Measurements from ENCODE around the gene DBNL.
"Not testable (repeated sequence)": the region's sequence is repeated elsewhere in the genome, so short reads cannot be mapped to it uniquely, and the experiment has no call there.

DBNL gene

DNA sequence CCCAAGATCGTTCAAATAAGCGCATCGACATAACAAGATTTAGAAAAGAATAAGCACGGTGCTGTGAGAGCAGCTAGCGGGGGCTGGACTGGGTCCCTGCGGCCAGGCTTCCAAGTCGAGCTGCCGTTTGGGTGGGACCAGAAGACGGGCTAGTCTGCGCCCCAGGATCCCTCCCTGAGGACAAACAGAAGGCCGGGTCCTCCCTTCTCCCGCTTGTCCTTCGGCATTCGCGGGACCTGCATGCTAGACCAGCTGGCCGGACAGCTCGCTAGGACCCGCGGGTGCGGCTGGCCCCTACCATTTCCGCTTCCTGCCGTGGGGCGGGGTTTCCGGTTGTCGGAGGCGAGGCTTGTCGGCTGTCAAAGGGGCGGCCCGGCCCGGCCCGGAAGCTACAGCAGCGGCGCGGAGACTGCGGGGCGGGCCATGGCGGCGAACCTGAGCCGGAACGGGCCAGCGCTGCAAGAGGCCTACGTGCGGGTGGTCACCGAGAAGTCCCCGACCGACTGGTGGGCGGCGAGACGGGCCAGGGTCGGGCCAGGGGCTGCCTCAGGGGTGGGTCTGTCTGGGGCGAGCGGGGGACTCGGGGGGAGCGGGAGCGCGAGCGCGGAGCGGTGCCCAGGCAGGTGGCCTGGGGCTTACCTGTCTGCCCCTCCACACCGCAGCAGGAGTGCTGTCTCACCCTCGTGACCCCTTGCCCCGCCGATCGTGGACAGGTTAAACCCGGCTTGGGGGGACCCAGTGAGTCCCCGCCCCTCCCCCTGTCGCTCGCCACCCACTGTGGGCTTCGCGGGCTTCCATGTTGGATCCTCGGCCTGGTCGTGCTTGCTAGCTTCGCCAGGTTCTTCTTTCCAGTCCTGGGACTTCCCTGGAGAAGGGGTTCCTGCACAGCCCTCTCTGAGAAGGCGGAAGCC lies at the start of gene DBNL:
Gene DBNL (plus strand): TSS at position 388 of the 911 bp plus-strand sequence. CDS start 36 bp downstream, at position 424.
- peak; percentile 86 for DNase-seq (ENCODE audit: low read depth)

- not testable (repeated sequence) for DNase-seq (ENCODE audit: low read depth)
Measured at GRCh38 chr7:43997532-43997931, 47.0 kb upstream of the DBNL start, which contains the start of gene SPDYE1. TSS of gene SPDYE1 (plus strand) at chr7:43997897. CDS start at chr7:43999950, 2,053 bp downstream.

GRCh38 chr7:44012081-44012480 lies 32.4 kb upstream of the DBNL start:
- not testable (repeated sequence) for DNase-seq (ENCODE audit: low read depth)

DNA sequence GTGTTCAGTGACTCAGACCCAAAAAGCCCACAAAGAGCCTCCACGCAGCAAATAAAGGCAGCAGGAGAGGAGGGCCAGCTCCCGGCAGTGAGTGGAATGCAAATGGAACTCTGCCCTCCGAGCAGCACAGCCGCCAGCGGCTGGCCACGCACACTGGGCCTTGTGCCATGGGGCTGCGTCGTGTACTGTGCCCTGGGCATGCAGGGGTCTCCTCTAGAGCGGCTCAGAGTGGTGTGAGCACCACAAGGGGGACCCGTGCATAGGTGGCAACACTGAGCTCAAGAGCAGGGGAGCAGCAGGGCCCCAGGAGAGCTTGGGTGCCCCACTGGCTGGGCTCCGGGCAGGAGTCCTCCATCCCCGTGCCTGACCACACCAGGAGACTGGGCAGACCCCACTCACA lies 29.4 kb upstream of the DBNL start:
- DNase-seq (ENCODE audit: low read depth): not testable (repeated sequence)

DNA sequence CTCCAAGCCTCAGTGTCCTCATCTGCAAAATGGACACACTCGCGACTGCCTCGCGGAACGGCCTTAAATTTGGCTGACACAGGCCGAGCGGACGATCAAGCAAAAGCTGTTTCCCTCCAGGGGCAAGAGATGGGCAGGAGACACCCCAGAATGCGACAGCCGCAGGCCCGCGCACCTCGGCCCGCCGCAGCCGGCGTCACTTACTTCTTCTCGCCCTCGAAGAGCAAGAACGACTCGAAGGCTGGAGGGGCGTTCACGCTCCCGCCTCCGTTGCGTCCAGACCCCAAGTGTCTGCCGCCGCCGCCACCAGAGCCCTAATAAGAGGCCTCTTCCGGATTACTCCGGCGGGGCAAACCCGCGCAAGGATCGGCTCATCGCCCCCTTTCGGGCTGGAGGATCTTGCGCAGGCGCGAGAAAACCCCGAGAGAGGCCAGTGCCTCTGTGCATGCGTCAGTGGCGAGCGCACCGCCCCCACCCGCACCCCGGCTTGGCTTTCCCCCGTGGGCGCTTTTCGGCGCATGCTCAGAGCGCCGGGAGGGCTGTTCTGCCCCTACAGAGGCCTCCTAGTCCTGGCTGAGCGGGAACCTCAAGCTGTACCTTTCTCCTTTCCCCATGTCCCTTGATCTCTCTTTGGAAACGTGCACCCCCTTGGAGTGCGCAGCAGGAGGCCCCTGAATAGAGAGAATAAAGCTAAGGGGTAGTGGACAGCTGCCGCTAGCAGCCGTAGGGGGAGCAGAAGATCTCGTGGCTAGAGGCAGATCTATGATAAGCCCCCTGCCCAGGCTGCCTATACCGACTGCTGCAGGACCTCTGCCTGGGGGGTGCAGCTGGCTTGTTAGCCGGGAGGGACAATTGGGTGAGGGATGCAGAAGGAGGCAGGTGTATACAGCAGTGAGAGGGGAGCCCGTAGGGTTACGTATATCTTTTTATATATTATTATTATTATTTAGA lies 25.4 kb upstream of the DBNL start:
- DNase-seq (ENCODE audit: low read depth): peak; percentile 99

DNA sequence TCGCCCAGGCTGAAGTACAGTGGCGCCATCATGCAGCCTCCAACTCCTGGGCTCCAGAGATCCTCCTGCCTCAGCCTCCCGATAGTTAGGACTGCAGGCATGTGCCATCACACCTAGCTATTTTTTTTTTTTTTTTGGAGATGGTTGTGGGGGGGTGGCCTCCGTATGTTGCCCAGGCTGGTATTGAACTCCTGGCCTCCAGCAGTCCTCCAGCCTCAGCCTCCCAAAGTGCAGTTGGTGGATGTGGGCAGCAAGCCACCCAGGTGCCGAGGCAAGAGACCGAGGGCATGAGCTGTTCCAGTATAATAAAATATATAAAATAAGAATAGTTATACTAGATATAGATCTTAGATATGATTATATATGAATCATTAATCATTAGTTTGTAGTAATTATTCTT lies 24.7 kb upstream of the DBNL start:
- DNase-seq (ENCODE audit: low read depth): not testable (repeated sequence)

DNA sequence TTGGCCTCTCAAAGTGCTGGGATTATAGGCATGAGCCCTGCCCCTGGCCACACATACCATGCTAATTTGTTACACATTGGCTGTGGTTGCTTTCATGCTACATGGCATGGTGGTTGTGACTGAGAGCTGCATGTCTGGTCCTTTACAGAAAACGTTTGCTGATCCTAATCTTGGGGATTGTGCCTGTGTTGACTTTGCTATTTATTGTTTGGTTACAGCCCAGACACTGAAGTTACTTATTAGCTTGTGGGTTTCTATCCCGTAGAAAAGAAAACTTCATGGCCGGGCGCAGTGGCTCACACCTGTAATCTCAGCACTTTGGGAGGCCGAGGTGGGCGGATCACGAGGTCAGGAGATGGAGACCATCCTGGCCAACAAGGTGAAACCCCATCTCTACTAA lies 22.4 kb upstream of the DBNL start:
- DNase-seq (ENCODE audit: low read depth): not testable (repeated sequence)

- DNase-seq (ENCODE audit: low read depth): not testable (repeated sequence)
Measured at GRCh38 chr7:44022796-44023467, 21.6 kb upstream of the DBNL start.

GRCh38 chr7:44029433-44029832 lies 15.1 kb upstream of the DBNL start:
- not testable (repeated sequence) for DNase-seq (ENCODE audit: low read depth)

DNA sequence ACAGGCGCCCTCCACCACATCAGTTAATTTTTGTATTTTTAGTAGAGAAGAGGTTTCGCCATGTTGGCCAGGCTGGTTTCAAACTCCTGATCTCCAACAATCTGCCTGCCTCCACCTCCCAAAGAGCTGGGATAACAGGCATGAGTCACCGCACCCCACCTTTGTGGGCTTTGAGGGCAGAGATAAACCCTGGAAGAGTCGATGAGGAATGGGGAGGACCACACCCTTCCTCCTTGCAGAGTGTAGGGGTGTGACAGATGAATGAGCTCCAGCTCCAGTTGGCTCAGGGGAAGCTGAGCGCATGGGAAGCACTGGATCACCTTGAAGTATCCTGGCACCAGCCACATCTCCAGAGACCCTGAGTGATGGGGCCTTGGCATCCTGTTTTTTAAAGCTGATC lies 14.5 kb upstream of the DBNL start:
- not testable (repeated sequence) for DNase-seq (ENCODE audit: low read depth)

DNA sequence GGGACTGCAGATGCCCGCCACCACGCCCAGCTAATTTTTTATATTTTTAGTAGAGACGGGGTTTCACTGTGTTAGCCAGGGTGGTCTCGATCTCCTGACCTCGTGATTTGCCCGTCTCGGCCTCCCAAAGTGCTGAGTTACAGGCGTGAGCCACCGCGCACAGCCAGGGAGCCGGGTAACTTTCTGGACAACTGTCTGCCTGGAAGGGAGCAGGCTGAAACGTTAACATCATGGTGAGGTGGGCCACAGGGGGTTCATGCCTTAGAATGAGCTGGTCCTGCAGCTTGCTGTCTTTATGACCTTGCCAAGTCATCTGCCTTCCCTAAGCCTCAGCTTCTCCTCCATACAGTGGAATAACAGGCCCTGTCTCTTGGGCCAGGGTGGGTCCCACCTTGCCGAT lies 13.2 kb upstream of the DBNL start:
- DNase-seq (ENCODE audit: low read depth): not testable (repeated sequence)

DNA sequence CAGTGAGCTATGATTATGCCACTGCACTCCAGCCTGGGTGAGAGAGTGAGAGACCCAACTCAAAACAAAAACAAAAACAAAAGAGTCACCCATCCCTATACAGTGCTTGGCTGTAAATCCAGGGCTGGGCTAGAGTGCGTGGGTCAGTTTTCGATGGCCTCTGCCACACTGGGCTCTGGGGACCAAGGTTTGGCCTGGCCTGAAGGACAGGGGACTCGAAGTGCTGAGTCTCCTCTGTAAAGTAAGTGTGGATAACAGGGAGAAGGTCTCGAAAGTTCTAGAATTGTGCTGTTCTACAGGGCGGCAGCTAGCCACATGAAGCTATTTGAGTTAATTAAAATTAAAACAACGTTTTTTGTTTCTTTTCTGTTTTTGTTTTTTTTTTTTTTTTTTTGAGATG lies 12.5 kb upstream of the DBNL start:
- DNase-seq (ENCODE audit: low read depth): not testable (repeated sequence)

- not testable (repeated sequence) for DNase-seq (ENCODE audit: low read depth)
Measured at GRCh38 chr7:44033971-44034844, 10.3 kb upstream of the DBNL start.

GRCh38 chr7:44036364-44036763 lies 8.1 kb upstream of the DBNL start:
- not testable (repeated sequence) for DNase-seq (ENCODE audit: low read depth)

GRCh38 chr7:44037951-44038350 lies 6.6 kb upstream of the DBNL start:
- not testable (repeated sequence) for DNase-seq (ENCODE audit: low read depth)

GRCh38 chr7:44038553-44038952 lies 5.9 kb upstream of the DBNL start:
- DNase-seq (ENCODE audit: low read depth): not testable (repeated sequence)

GRCh38 chr7:44038961-44039558 lies 5.4 kb upstream of the DBNL start:
- DNase-seq (ENCODE audit: low read depth): peak; percentile 70

DNA sequence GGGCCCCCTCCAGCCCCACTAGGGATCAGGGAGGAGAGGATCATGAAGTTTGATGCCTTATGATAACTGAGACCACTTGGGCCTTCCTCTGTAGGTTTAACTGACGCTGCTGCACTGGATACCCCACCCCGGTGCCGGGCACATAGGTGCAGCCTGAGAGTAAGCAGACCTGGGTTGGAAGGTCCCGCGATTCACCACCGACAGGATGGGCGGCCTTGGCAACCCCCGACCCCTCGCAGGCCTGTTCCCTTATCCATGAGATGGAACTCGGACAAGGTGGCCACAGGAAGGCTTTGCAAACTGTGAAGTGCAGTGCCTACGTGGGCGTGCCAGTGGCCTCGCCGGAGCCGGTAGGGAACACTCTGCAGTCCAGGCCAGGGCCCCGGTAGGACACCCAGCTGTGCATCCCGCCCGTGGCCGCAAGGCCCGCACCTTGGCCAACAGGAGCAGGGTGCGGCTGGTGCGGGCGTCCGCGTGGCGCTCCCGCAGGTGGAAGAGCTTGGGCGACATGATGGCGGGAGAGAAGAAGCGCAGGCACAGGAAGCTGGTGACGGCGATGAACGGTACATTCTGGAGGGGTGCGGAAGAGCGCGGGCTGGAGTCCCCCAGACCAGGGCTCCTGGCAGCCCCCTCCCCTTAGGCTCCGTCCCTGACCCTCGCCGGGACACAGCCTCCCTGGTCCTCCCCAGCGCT lies 4.6 kb upstream of the DBNL start:
- not testable (repeated sequence) for DNase-seq (ENCODE audit: low read depth)

DNA sequence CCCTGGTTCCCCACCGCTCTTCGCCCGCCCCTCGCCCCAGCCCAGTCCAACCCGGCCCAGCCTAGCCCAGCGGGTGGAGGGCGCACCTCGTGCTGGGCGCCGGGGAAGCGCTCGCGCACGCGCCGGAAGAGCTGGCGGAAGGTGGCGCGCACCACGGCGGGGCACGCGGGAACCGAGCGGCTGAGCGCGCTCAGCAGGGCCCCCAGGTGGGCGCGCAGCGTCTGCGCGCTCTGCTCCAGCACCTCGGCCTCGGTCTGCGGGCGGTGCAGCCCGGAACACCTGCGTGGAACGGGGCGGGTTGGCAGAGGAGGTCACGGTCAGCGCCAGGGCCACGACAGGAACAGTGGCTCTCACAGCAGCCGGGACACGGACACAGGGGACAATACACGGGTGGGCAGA lies 4.0 kb upstream of the DBNL start:
- DNase-seq (ENCODE audit: low read depth): peak; percentile 62

GRCh38 chr7:44042221-44042620 lies 2.3 kb upstream of the DBNL start:
- DNase-seq (ENCODE audit: low read depth): no peak
